ENCODE measurements around the gene NEK7.

Gene NEK7

DNA sequence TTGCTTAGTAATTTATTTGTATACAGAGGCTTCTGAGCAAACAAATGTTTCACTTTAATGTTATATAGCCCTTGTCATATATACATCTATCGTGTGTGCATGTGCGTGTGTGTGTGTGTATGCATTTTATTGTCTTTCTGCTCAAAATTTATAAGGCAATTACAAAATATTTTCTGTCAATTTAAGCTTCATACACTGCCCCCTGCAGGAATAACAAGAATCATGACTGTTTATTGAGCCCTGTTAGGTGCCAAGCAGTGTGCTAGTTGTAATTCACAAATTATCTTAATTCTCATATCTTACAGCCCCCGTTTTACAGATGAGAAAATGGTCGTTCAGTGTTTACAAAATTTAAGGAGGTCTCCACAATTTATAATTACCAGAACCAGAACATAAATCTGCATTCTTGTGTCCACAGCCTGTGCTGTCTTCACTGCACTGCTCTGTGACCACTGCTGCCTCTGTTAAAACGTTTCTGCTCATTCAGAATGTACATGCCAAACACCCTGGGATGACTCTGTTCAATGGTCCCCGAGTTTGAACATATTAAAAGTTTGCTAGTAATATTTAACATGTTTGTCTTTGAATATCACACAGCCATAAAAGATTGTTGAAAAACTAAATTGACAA lies 202.3 kb downstream of the NEK7 start:
- DNase-seq = peak; percentile 23

DNA sequence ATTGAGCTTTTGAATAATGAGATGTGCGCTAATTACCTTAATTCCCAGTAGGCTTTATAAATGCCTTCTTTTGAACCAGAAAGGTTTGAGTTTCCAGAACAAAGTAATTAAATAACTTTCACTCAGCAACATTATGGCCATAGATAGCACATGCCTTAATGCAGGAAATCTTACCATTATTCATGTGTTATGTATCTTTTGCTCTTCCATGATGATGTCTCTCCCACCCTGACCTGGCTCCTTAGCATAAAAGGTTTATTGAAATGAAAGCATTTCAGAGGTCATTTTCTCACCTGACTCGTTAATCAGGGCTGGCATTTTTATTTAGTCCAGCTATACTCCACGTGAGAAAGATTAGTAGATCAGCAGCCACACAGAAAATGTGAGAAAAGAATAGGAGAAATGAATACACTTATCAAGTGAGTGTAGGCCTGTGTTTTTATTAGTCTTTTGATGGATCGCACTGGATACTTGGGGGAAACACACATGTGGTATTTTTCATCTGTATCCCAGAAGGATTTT lies 203.5 kb downstream of the NEK7 start:
- DNase-seq = no peak

GRCh38 chr1:198361237-198361767 lies 204.5 kb downstream of the NEK7 start:
- no peak for DNase-seq

GRCh38 chr1:198363625-198364151 lies 206.9 kb downstream of the NEK7 start:
- DNase-seq = no peak

GRCh38 chr1:198364471-198364870 lies 207.7 kb downstream of the NEK7 start:
- no peak for DNase-seq

DNA sequence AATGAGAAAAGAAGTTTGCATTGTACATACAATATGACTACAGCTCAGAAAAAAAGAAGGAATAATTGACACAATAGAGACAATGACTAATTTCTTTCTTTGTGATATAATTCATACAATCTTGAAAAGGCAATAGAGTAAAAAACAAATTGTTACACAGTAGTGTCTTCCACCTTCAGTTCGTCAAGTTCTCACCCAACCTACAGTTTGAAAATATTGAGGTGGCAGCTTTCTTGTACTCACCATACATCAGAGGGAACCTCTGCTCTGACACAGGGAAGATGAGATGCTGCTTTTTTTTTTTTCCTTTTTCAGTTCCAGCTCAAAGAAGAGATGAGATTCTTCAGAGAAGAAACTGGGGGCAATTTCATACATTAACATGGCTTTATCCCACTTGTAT lies 210.5 kb downstream of the NEK7 start:
- no peak for DNase-seq

GRCh38 chr1:198370996-198371395 lies 214.2 kb downstream of the NEK7 start:
- DNase-seq = no peak
